K562 (cell line): ENCODE data around the gene HSPA4. TPM values are rescaled to one million over a fixed set of nuclear protein-coding genes. Genes with fewer than 3 reads are reported as not detected.

ENCODE experiments used
- ATAC-seq: fragments of 200-7000 bp; cut with Tn5 transposase; 3 replicates; pipeline ENCODE4 v1.9.1; 2020; ENCODE audit warnings: moderate library complexity
- BruUV-seq: library from RNA; stranded (reverse); fragments of 400-500 nt; replicated peaks from 2 replicates; lab custom pipeline; 2021; lab: Mats Ljungman, UMichigan
- CTCF ChIA-PET: fragments of 300-600 bp; formaldehyde crosslinking; extraction: SDS; loops from one replicate; lab custom pipeline; 2021; ENCODE audit warnings: low intra/inter-chr PET ratio; lab: Yijun Ruan, JAX
- POLR2A ChIA-PET: fragments of 300-600, 350-650 bp; sonication (Branson Sonifier 250); formaldehyde crosslinking; extraction: SDS; loops from one replicate; lab custom pipeline; 2021; ENCODE audit warnings: antibody characterized with exemption, inconsistent platforms; lab: Yijun Ruan, JAX
- DNase-seq, 4 experiments: peaks; one replicate each; pipeline versions ENCODE4 v3.0.0 to v3.0.0-alpha.2; 2011 to 2018; ENCODE audit warnings: low spot score in 3 of 4, mixed read lengths in 3 of 4; ENCODE audit errors: extremely low read depth in 1 of 4
- FAIRE-seq: peaks from 2 replicates; lab custom pipeline; 2011; peaks lifted over from hg19 to GRCh38; lab: Jason Lieb, UNC
- H2AFZ ChIP-seq: 2 replicates; pipeline ENCODE4 v1.6.0; 2011; ENCODE audit warnings: low read depth, low read length, control low read depth, inconsistent platforms
- H3K27ac ChIP-seq: fragments of 200-600 bp; 3 replicates; pipeline ENCODE4 v1.8.0; 2011; ENCODE audit warnings: low read depth, mild to moderate bottlenecking, control low read depth, inconsistent platforms, low read length, moderate library complexity, mixed read lengths; ENCODE audit errors: extremely low read depth
- H3K27me3 ChIP-seq, 2 experiments: fragments of 300-600 bp in 1 of 2; 2 replicates in 1 of 2; 3 replicates in 1 of 2; pipeline versions ENCODE4 v1.6.0 to v1.8.0; 2011; ENCODE audit warnings: inconsistent platforms in 2 of 2, low read length in 2 of 2, mild to moderate bottlenecking in 1 of 2, mixed read lengths in 1 of 2, moderate library complexity in 1 of 2; ENCODE audit not compliant: control insufficient read depth in 2 of 2, insufficient read depth in 2 of 2
- H3K36me3 ChIP-seq: fragments of 300-600 bp; 3 replicates; pipeline ENCODE4 v1.8.0; 2011; ENCODE audit warnings: mild to moderate bottlenecking, low read length, inconsistent platforms; ENCODE audit not compliant: control insufficient read depth, insufficient read depth
- H3K4me1 ChIP-seq, 2 experiments: fragments of 200-600 bp in 1 of 2; replicated peaks in 1 of 2; 2 replicates in 1 of 2; 3 replicates in 1 of 2; pipeline versions ENCODE4 v1.5.1 to v1.8.0; 2011; ENCODE audit warnings: inconsistent platforms in 2 of 2, low read length in 2 of 2, mild to moderate bottlenecking in 1 of 2, mixed read lengths in 1 of 2, moderate library complexity in 1 of 2; ENCODE audit not compliant: control insufficient read depth in 2 of 2, insufficient read depth in 2 of 2
- H3K4me2 ChIP-seq: 2 replicates; pipeline ENCODE4 v1.6.1; 2011; ENCODE audit warnings: low read length, control low read depth, inconsistent platforms, mixed read lengths; ENCODE audit not compliant: insufficient read depth
- H3K4me3 ChIP-seq: fragments of 200-600 bp; sonication (generic), shearing (Covaris generic); 2 replicates; pipeline ENCODE4 v1.5.1; 2016; ENCODE audit warnings: control low read depth, inconsistent platforms
- H3K79me2 ChIP-seq: fragments of 200-600 bp; 3 replicates; pipeline ENCODE4 v1.8.0; 2011; ENCODE audit warnings: low read length, inconsistent platforms; ENCODE audit not compliant: control insufficient read depth, insufficient read depth
- H3K9ac ChIP-seq, 2 experiments: 2 replicates each; pipeline versions ENCODE4 v1.6.0 to v1.6.1; 2011; ENCODE audit warnings: low read depth in 2 of 2, low read length in 2 of 2, control low read depth in 1 of 2, inconsistent platforms in 1 of 2, mild to moderate bottlenecking in 1 of 2, mixed read lengths in 1 of 2; ENCODE audit not compliant: insufficient read depth in 1 of 2
- H3K9me1 ChIP-seq: one replicate; pipeline ENCODE4 v1.6.0; 2011; ENCODE audit warnings: inconsistent platforms, mild to moderate bottlenecking, low read length, moderate library complexity; ENCODE audit not compliant: control insufficient read depth, insufficient read depth
- H3K9me3 ChIP-seq: replicated peaks from 2 replicates; pipeline ENCODE4 v1.5.1; 2011; ENCODE audit warnings: low read depth, low read length, inconsistent platforms; ENCODE audit not compliant: control insufficient read depth, insufficient read depth
- H4K20me1 ChIP-seq: replicated peaks from 2 replicates; pipeline ENCODE4 v1.6.1; 2011; ENCODE audit warnings: low read length, inconsistent platforms, mixed read lengths; ENCODE audit not compliant: control insufficient read depth, insufficient read depth
- BRF2 ChIP-seq: IDR thresholded peaks from 3 replicates; pipeline ENCODE4 v1.6.1; 2011; ENCODE audit warnings: borderline replicate concordance, mild to moderate bottlenecking; ENCODE audit not compliant: insufficient read length, insufficient read depth
- CHD7 ChIP-seq: fragments of 200-600 bp; sonication (generic); IDR thresholded peaks from one replicate; pipeline ENCODE4 v1.6.1; 2012; ENCODE audit warnings: mild to moderate bottlenecking, low read depth, low read length, inconsistent platforms
- MBD2 ChIP-seq: sonication (generic); IDR thresholded peaks from 2 replicates; pipeline ENCODE4 v1.6.1; 2016; ENCODE audit warnings: low read depth, borderline replicate concordance
- RBM34 ChIP-seq: fragments of 200-400 bp; formaldehyde crosslinking; IDR thresholded peaks from 2 replicates; pipeline ENCODE4 v1.6.1; 2018; ENCODE audit warnings: low read length, borderline replicate concordance; ENCODE audit not compliant: insufficient read depth
- SIX5 ChIP-seq, 2 experiments: IDR thresholded peaks; 2 replicates each; pipeline ENCODE4 v1.6.1; 2011; ENCODE audit warnings: low read length in 2 of 2, borderline replicate concordance in 1 of 2, low read depth in 1 of 2, mild to moderate bottlenecking in 1 of 2, moderate library complexity in 1 of 2; ENCODE audit not compliant: insufficient read depth in 1 of 2
- TEAD2 ChIP-seq: fragments of 450-650 bp; IDR thresholded peaks from 2 replicates; pipeline ENCODE4 v1.6.1; 2016; ENCODE audit warnings: missing genetic modification characterization, control low read depth, missing compliant biosample characterization
- THRA ChIP-seq: fragments of 450-650 bp; IDR thresholded peaks from 2 replicates; pipeline ENCODE4 v1.6.1; 2017; ENCODE audit warnings: mild to moderate bottlenecking, moderate library complexity
- WGBS: fragments of 100-300 bp; shearing (Covaris generic); methylation state at CpG from one replicate; pipeline ENCODE4 v1.1.6; 2016; ENCODE audit warnings: low coverage, mixed read lengths; ENCODE audit not compliant: insufficient coverage; ENCODE audit errors: missing lambda C conversion rate; 5-methylcytosine and 5-hydroxymethylcytosine counted together
- in situ Hi-C: fragments of 300-500 bp; cut with MboI; formaldehyde crosslinking; loops from 4 replicates; pipeline ENCODE4 v1.15.0; 2018; ENCODE audit warnings: inconsistent platforms, mixed read lengths
- intact Hi-C: fragments of 100-400 bp; cut with micrococcal nuclease; formaldehyde crosslinking; loops from 2 replicates; pipeline ENCODE4 v1.14.2; 2022
- polyA plus RNA-seq, 8 experiments: library from polyadenylated mRNA; depleted of rRNA in 4 of 8; stranded (reverse) in 5 of 8; unstranded in 3 of 8; fragments of >200 nt; fragmentation: Nextera tagmentation in 2 of 8; fragmentation: Illumina TruSeq in 1 of 8; extraction: Ambion mirVana in 2 of 8; extraction: Trizol in 1 of 8; gene quantifications; 2 replicates each; pipeline versions ENCODE4 v1.2.1 to v1.2.3, GENCODE V29; 2011 to 2014; ENCODE audit warnings: inconsistent platforms in 1 of 8, missing spikeins in 1 of 8
- total RNA-seq, 7 experiments: library from RNA; depleted of rRNA in 6 of 7; stranded (reverse); fragments of >200 nt in 6 of 7; fragmentation: Illumina TruSeq in 2 of 7; extraction: Trizol in 2 of 7; gene quantifications; 2 replicates each; pipeline versions ENCODE4 v1.2.1 to v1.2.3, GENCODE V29; 2011 to 2021; ENCODE audit warnings: low replicate concordance in 1 of 7

Gene HSPA4
- total and polyA plus RNA-seq, 9 of the 15 experiments (the other 6 are each of a cell fraction or from before 2014, with no cell fraction given): 90.3 to 286 (median 148) TPM

GRCh38 chr5:133111299-133111698, 59.5 kb downstream of the HSPA4 start:
- peaks cover 12 to 42% of the 10 kb centered on the region in 2 experiments; a peak in 4 of 5 replicates for H3K27me3 ChIP-seq
- no peaks in the 10 kb centered on the region for H3K9me1 ChIP-seq
- POLR2A ChIA-PET: interaction anchor here (0.5 to 1.4 kb wide), 3 partner anchors 16 to 1115 kb away, joined by 3 to 4 read pairs (median 4); partner anchors contain the start of gene PPP2CA
- H3K27ac ChIP-seq: no peak overlapping the region
- no peaks in the 10 kb centered on the region for H4K20me1 ChIP-seq
- no peaks in the 10 kb centered on the region for H3K79me2 ChIP-seq
- no peak overlapping the region for H3K9ac ChIP-seq
- H3K4me2 ChIP-seq: no peak overlapping the region
- BruUV-seq: no TSS peak
- peak; percentile 79 to 90 (median 79) for DNase-seq
- intact Hi-C loops: loop anchor here (1.0 to 5.0 kb wide), 4 partner anchors 137 to 351 kb away; no protein-coding TSS in a partner anchor
- H2AFZ ChIP-seq: peak overlapping the region; percentile 29; the same call in 1 of the 2 replicates
- H3K9me3 ChIP-seq: no peaks in the 10 kb centered on the region
- peaks cover 0 to 3% of the 10 kb centered on the region in 2 experiments; a peak in 2 of 5 replicates for H3K4me1 ChIP-seq
- in situ Hi-C loops: loop anchor here (25.0 kb wide), 1 partner anchor 351 kb away; no protein-coding TSS in a partner anchor
- no peaks in the 10 kb centered on the region for H3K36me3 ChIP-seq
- FAIRE-seq: peak; percentile 92
- WGBS: under 1% methylated on average over 9 of the region's 9 CpGs
- H3K4me3 ChIP-seq: no peak overlapping the region
- CTCF ChIA-PET: interaction anchor here (0.7 to 6.0 kb wide), 9 partner anchors 137 to 356 kb away, joined by 3 to 69 read pairs (median 7); no protein-coding TSS in a partner anchor
- peak; percentile 92 for ATAC-seq
- TF ChIP-seq TEAD2 (tag): no peak
- TF ChIP-seq MBD2: no peak
- no peak for TF ChIP-seq RBM34
- TF ChIP-seq SIX5 (IDR thresholded peaks at IDR 0.05; ENCODE audit: borderline replicate concordance in 1 of 2, insufficient read depth in 1 of 2, low read depth in 1 of 2, low read length in 2 of 2): no peak
- no peak for TF ChIP-seq THRA
- TF ChIP-seq BRF2: no peak
- no peak for TF ChIP-seq CHD7
